ENCODE results near the gene LGALS8. TPM values are rescaled to one million over a fixed set of nuclear protein-coding genes. Genes with fewer than 3 reads are reported as not detected.
A peak's percentile ranks its signal among the peaks of the same experiment; 100 is the strongest.

The LGALS8 gene
- total RNA-seq, 1 donor: 64.8 TPM

- no peak for TF ChIP-seq CTCF (IDR thresholded peaks at IDR 0.05; ENCODE audit: insufficient read depth, low read length)
- H3K4me3 ChIP-seq (ENCODE audit: low read depth, low read length): no peak overlapping the region
- DNase-seq (ENCODE audit: low read depth): no peak
Measured at GRCh38 chr1:236518322-236518721, 5.5 kb upstream of the LGALS8 start.

- no peak overlapping the region for H3K4me3 ChIP-seq (ENCODE audit: low read depth, low read length)
- TF ChIP-seq CTCF (IDR thresholded peaks at IDR 0.05; ENCODE audit: insufficient read depth, low read length): no peak
- no peak for DNase-seq (ENCODE audit: low read depth)
Measured at GRCh38 chr1:236520445-236521005, 3.3 kb upstream of the LGALS8 start.

GRCh38 chr1:236522937-236523703 lies 662 bp upstream of the LGALS8 start:
- no peak for TF ChIP-seq CTCF (IDR thresholded peaks at IDR 0.05; ENCODE audit: insufficient read depth, low read length)
- DNase-seq (ENCODE audit: low read depth): no peak
- H3K4me3 ChIP-seq (ENCODE audit: low read depth, low read length): peak overlapping the region; percentile 97

- no peak for TF ChIP-seq CTCF (IDR thresholded peaks at IDR 0.05; ENCODE audit: insufficient read depth, low read length)
- DNase-seq (ENCODE audit: low read depth): peak; percentile 81
- peak overlapping the region; percentile 97 for H3K4me3 ChIP-seq (ENCODE audit: low read depth, low read length)
Measured at GRCh38 chr1:236524142-236524894, 536 bp downstream of the LGALS8 start.

- no peak for TF ChIP-seq CTCF (IDR thresholded peaks at IDR 0.05; ENCODE audit: insufficient read depth, low read length)
- peak overlapping the region; percentile 97 for H3K4me3 ChIP-seq (ENCODE audit: low read depth, low read length)
Measured at GRCh38 chr1:236524895-236525184, 1.1 kb downstream of the LGALS8 start.

GRCh38 chr1:236526079-236526478 lies 2.3 kb downstream of the LGALS8 start:
- TF ChIP-seq CTCF (IDR thresholded peaks at IDR 0.05; ENCODE audit: insufficient read depth, low read length): no peak
- H3K4me3 ChIP-seq (ENCODE audit: low read depth, low read length): no peak overlapping the region
- no peak for DNase-seq (ENCODE audit: low read depth)

More at GRCh38 chr1:236524895-236525184, 1.1 kb downstream of the LGALS8 start:
- DNase-seq (ENCODE audit: low read depth): no peak

Measured in fibroblast of the aortic adventitia (primary cell).